ENCODE data around the gene FBXW12.

GRCh38 chr3:48405343-48405881 lies 33.4 kb downstream of the FBXW12 start:
- TF ChIP-seq CTCF (IDR thresholded peaks at IDR 0.05; ENCODE audit: low read depth, low read length): no peak
- TF ChIP-seq EZH2phosphoT487 (IDR thresholded peaks at IDR 0.05; ENCODE audit: low read depth): no peak

Measured in OCI-LY3 (cell line).